ENCODE results near the gene ITPKB.
A peak's percentile ranks its signal among the peaks of the same experiment; 100 is the strongest.
"Not testable (repeated sequence)": the region's sequence is repeated elsewhere in the genome, so short reads cannot be mapped to it uniquely, and the experiment has no call there.

The ITPKB gene

DNA sequence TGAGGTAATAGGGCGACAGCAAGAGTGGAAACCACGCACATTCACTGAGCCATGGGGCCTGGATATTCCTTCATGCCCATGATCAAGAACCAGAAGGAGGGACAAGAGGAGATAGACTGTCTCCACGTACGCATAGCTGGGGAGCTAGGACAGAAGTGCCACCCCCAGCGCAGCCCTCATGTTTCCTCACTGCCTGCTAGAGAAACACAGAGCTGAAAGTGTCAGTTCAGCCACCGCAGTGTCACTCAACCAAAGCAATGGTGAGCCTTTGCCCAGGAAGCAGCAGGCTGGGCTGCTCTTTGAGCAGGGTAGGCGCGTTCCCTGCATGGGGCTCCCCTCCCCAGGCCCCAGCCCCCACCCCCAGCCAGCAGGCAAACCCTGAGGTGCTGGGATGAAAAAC lies 122.0 kb downstream of the ITPKB start:
- no peak for DNase-seq

DNA sequence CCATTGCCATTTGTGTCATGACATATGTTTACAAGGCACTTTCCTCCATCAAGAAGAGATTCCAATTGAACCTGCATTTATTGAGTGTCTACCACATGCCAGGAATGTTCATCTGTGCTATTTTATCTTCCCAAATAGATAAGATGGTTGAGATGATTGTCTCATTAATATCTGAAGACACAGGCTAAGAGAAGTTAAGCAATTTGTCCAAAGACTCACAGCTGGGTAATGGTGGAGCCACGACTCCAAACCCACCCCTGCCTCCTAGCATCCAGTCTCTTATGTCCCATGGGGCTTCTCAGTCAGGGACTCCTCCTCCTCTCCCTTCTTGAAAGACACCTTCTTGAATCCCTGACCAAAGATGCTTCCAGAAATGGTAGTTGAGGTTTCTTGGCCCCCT lies 122.4 kb downstream of the ITPKB start:
- no peak for DNase-seq

DNA sequence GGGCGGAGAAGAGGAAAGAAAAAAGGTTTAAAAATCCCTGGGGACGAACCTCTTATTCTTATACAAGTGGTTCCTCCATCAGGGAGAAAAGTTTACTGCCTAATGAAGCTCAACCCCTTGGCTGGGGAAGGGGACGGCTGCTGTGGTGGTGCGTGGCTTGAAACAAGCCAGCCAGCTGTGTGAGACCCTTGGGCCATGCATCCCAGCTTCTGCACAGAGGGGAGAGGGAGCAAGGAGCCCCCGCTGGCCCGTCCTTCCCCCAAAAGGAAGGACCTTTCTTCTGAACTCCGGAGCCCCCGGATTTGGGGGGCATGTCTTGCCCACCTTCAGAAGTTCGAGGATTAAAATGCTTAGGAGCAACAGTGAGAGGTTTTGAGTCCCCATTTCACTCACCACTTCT lies 123.2 kb downstream of the ITPKB start:
- DNase-seq = no peak

DNA sequence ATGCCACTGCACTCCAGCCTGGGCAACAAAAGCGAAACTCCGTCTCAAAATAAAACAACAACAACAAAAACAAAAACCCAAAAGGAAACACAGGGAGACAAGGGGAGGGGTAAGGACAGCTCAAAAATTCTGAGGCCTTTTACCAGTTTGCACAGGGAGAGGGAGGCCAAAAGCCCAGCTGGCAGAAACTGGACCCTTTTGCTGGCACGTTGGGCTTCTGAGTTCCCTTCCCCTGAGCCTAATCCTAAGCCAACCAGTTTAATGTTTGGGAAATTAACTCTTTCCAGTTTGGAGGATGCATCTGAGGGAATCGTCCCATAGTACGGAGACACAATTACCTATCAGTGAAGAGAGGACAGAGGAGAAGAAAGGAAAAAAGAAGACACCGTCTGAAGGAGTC lies 127.1 kb downstream of the ITPKB start:
- not testable (repeated sequence) for DNase-seq

DNA sequence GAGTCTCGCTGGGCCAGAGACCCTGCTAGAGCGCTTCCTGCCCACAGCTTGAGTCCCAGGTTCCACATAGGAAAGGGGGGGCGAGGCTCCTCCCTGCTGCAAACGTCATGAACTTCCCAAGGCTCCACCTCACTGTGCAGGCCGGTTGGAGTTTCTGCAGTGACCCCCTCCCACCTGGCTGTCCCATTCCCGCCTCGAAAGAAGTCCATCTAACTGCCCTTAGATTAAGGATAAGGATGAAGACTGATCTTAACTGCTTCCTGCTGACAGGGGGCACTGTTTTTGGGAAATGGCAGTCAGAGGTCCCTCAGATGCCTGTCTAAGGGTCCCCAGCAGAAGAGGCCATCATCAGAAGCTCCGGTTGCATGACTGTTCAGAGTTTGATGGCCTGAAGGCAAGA lies 127.8 kb downstream of the ITPKB start:
- no peak for DNase-seq

DNA sequence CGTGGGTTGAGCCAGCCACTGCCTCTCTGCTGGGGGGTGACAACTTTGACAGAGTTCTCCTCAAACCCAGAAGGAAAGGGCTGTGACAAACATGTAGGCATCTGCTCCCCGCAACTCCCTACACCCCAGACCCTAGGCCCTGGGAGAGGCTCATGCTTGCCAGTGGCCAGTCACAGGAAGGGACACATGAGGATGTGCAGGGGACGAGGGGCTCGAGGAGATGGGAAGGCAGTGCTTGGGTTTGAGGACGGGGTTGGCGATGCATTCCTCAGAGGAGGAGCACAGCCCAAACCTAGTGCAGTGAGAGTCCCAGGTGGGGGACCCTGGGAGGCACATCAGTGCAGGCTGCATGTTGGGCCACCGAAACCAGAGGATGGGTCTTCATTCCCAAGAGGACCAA lies 128.4 kb downstream of the ITPKB start:
- DNase-seq = no peak

DNA sequence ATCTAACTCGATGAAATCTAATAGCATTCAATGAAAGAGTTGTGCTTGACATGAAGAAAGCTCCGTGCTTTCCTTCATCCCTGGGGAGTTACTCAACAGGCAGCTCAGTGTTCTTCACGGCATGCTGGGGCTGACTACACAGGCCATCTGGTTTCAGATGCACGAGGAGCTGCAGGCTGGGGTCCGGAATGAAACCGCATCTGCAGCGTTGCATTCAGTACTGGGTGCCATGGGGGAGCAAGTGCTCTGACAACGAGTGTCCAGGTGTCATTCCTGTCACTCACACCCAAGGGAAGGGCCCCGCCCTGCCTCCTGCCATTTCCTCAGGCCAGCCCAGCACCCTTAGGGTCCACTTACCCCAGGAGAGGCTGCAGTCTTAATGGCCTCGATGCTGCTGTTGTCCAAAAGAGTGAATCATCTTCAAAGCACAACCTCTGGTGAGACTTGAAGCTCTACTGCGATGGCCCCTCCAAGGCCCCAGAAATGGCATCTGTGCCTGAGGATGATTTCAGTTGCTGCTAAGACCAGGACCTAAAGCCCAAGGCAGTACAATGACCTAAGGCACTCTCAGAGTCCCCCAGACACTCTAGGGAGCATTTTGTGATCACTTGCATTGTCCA lies 129.1 kb downstream of the ITPKB start:
- DNase-seq = peak; percentile 29

DNA sequence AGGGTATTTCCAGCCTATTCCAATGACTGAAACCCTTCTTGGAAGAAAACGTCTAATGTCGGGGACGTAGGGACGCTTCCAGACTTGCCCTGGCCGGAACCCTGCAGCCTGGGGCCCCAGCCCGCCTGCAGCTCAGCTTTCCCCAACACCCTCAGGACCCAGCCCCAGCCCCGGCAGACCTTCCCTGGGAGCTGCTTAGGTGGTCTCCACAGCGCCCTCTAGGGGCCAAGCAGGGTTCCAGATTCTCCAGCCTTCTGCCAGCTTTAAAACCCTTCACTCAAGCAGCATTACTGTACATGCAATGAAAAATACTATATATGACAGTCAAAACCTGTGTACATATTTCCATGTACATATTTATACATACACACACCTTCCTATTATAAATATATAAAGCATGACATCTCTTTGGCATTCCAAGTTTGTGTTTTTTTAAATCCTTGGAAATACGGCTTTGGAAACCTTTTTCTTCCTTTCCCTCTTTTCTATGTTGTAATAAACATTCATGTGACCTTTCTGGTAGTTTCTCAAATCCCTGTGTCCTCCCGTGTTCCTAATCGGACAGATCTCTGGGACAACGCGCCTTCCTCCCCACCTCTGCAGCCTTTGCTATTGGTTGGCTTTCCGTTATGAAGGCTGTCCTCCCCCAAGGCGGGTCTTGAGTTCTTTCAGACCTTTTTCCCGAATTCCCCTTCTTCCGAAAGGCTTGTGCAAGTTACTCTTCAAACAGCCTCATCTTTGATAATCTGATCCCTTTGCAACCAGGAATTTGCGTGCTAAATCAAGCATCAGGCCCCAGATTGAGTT lies 130.2 kb downstream of the ITPKB start:
- DNase-seq = peak; percentile 83

DNA sequence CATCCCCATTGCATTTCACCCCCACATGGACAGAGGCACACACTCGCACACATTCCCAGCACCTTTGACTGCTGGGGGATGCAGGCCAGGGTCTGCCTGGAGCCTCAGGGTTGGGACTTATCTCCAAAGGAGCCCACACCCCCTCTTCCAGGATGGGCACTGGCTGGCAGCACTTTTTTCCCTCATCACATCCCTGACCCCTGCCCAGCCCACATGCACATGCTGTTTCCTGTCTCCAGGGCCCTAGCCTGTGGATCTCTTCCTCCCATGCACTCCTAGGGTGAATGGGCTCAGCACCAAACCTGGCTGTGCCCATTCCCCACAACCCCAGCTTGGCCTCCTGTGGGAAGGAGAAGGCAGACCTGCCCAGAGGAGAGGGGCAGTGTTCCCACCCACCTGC lies 131.3 kb downstream of the ITPKB start:
- DNase-seq = no peak

DNA sequence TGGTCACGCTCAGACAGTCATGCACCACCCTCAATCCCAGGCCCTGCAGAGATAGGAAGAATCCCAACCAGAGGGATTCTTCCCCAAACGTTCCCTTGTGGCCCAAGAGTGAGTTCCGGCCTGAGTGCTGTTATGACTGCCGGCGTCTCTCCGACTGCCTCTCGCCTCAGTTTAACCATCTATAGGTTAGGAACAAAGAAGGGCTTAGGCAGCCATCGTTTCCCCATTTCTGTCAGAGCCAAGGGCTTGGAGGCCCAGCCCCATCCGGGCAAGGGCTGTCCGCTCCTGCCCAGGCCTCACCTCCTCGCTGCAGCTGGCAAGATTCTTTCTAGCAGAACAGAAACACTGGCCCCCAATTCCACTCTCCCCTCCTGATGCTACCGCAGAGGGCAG lies 131.8 kb downstream of the ITPKB start:
- DNase-seq = no peak

DNA sequence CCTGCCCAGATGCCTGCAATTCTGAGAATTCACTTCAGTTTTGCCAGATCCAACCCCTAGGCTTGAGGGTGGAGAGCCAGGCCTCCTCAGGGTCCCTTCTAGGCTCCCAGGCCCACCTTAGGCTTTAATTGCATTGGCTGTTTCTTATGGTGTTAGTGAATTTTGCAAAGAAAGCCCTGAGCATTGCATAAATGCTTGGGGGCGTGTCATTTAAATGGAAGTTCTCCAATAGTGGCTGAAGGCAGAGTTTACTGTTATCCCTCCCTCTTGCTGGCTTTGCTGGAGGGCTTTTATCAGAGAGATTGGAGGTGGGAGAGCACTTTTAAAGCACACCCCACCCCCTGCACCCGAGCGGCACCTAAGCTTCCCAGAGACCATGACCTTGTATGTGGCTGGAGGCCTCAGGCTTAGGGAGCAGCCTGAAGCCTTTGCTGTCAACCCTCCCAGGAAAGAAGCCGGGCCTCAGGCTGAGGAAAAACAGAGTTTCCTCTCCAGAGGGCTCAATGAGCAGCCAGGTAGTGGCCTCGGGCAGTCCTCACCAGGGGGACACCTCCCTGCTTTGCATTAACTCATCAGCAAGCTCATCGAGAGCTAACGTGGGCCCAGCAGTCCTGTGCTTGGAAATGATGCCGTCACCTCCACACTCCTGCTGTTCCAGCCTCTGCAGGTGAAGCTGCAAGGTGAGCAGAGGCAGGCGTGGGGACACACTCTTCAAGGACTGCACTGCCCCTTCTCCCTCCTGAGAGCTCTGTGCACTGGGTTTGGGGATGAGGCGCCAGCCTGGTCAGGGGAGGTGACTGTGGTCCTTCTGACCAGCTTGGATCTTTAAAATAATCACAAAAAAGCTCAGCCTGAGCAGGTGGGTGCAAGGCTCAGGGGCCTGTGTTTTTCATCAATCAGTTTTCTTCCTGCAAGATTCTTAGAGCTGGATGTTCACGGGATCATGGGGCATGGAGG lies 132.5 kb downstream of the ITPKB start:
- DNase-seq = no peak

DNA sequence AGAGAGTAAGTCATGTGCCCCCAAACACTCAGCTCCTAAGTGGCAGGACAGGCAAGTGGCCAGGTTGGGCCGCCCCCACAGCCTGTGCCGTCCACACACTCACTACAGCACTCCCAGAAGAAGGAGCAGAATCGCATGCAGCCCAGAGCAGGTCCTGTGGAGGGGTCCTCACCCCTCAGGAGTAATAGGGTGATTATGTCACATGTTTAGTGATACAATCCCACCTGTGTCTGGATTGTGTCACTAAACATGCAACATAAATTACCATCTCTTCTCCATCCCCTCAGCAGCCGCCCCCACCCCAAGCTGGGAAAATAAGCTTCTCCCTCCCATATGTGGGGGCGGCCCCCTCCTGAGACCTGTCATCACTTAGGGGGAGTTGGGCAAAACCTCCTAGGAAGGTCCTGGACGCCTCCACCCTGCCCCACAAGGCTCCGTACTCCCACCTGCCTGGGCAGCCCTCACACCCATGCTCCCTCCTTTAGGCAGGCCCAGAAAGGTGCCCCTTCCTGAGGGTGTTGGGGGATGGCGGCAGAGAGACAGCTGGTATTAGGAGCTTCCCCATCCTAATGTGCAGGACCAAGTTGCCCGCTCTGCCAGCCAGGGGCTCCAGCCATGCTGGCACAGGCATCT lies 133.6 kb downstream of the ITPKB start:
- no peak for DNase-seq

DNA sequence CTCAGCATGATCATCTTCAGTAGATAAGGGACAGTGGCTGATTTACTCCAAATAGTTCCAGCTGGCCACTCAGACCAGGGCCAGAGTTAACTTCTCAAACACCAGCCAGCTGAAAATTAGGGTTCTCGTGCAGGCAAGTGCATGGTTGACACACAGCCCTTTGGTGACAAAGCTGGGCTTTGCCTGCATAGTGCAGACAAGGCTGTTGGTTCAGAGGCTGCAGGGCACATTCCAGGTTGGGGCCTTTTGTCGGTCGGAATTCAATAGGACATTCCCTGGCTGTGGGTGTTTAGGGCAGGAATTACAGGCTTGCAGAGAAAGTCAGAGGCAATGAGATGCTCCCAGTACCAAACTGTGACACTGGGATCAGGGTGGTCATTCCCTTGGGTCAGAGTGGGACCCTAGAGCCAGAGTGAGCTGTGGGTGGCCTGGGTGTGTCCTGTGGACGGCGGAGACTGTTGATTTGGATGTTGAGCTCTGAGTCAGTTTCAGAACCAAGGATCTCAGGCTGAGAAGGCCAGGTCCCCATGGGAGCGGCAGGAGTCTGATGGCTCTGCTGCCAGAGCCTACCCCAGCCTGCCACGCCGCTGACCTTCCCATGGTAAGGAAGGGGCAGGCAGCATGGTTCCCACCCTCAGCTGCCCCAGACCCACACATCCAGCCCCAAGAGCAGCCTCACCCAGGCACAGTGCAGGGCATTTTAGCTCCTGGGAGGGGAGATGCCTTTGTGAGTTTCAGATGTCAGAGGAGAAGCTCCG lies 134.3 kb downstream of the ITPKB start:
- DNase-seq = no peak

DNA sequence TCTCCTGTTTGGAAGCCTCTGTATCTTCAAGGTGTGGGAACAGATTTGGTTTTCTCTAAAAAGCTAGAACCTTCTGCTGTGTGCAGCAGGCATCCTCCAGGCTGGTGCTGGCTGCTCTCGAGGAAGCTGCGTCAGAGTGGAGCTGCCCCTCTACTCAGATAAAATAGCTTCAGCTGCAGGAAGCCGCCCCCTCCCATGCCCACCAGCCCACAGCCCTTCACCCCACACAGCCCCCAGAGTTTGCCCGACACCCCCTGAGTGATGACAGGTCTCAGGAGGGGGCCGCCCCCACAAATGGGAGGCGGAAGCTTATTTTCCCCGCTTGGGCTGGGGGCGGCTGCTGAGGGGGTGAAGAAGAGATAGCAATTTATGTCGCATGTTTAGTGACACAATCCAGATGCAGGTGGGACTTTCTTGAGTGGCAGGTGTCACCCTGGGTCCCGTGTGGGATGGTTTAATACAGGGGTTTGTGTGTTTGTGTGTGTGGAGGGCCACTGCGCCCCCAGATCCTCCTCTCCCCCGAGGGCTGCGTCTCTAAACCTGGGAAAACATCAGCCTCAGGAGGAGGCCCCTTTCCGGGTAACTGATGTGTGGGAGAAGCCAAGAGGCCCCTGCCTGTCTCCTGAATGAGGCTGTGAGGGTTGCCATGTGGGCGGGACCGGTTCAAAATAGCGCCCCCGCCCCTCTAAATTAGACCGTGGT lies 135.1 kb downstream of the ITPKB start:
- DNase-seq = no peak

DNA sequence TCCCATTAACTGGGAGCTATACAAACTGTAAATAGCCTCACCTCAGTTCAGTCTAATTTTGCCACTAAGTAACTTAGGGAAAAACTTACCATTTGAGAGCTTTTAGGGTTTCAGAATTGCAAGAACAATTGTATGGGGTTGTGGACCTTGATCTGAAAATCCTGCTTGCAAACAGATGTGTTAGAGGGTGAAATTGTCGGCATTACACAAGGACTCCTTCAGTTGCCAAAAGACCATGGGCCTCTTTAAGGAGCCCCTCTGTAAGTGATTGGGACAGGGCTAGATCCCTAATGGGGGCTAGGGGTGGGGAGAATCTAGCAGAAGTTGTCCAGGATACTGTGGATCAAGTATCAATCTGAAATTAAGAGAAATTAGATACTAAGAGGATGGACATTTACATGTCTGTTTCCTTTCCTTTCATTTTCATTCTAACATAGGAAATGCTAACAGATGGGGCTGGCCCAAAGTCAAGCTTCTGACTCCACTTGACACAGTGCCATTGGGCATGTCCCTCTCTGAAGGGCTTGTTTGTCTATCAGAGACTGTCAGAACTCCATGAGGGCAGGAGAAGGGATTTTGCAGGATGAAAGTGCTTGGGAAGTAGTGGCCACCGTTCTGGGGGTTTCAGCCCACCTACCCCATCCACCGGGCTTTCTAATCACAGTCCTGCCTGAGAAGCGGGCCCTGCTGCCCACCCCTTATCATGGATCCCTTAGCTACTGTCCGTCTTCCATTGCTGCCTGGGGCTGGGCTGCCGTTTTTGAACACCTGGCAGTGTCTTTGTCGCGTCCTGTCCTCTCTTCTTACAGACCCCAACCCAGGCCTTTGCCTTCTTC lies 135.8 kb downstream of the ITPKB start:
- DNase-seq = peak; percentile 67

DNA sequence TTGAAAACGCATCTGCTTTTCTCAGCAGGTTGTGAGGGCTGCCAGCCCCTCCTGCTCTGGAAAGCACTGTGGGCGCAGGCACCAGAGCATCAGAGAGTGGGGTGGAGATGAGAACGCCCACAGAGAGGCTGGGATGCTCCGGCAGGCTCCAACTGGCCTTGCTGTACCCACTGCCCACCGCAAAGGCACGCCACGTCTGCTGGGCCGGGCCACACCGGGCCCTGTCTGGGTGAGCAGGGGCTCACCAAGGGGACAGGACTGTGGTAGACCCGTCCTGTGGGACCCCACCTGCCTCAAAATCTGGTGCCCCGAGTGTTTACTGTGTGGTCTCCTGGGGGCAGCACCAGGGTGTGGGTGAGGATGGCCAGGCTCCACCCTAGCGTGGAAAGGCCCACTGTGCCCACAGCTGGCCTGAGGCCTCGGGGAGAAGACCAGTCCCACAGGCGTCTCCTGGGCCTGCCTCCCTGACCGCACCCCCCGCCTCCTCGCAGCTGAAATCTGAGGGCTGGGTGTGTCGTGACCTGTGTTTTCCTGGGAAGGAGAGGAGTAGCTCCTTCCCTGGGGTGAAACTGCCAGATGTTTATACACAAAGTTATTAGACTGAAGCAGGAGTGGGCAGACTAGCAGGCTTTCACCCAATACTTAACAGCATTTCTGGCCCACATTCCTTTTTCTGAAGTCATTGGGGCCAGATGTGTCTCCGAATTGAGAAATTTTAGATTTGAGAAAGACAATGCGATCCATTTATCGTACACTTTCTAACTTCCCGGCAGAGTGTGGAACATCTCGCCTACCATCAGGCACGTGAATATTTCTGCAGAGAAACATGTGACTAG lies 136.7 kb downstream of the ITPKB start:
- DNase-seq = no peak

DNA sequence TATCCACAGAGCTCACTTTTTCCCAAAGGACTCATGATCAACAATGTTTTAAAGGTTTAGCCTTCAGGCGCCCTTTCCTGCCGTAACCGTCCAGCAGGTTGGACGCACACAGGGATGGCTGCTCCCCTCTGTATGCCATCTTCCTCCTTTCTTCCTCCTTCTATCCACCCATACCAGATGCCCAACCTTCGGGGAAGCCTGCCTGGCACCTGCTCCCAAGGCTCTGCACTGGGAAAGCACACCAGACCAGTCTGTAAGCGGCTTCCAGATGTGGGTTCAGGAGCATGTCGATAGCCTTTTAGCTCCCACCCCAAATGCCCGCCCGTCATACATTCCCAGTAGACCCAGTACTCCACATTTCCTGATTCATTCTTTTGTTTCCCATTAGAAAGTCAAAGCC lies 137.6 kb downstream of the ITPKB start:
- DNase-seq = no peak

DNA sequence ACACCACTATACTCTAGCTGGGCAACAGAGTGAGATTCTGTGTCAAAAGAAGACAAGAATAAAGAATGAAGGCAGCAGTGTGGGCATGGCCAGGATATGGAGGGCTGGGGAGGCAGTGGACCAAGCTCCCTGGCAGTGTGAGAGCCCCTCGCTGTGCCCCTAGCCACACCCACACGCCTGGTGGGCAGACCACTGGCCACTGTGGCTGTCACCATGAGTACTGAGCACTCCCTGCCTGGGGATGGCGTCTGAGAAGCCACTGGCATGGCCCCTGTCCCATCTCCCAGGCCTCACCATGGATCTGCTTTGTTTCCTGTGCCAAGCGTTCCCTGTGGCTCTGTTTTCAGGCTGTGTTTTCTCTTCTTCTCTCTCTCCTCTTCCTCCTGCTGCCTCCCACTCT lies 138.8 kb downstream of the ITPKB start:
- no peak for DNase-seq

DNA sequence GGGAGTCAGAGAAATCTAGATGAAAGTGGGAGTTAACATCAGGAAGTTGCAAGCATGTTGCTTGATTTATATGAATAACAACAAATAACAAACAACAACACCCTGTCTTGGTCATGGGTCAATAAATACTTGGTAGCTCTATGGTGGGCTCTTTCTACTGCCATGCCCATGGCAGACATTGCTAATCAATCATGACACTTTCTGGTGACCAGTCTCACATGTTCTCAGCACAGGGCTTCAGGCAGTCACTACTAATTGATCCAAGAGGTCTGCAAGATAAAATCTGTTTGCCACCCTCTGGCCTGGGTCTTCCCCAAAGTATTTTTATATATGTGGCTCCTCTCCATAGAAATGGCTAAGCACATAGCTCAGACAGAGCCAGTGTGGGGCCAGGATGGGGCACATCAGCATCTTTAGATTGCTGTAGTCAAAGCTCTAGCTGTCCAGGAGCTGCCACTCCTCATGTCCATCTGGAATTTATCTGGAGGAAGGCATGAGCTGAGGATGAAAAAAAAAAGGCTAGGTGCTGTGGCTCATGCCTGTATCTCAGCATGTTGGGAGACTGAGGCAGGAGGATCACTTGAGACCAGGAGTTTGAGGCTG lies 139.3 kb downstream of the ITPKB start:
- no peak for DNase-seq
